ENCODE data around the gene TNFRSF14. TPM values are rescaled to one million over a fixed set of nuclear protein-coding genes. Genes with fewer than 3 reads are reported as not detected.

Gene TNFRSF14
- total and polyA plus RNA-seq, 2 experiments from 2014 or later: not detected

DNA sequence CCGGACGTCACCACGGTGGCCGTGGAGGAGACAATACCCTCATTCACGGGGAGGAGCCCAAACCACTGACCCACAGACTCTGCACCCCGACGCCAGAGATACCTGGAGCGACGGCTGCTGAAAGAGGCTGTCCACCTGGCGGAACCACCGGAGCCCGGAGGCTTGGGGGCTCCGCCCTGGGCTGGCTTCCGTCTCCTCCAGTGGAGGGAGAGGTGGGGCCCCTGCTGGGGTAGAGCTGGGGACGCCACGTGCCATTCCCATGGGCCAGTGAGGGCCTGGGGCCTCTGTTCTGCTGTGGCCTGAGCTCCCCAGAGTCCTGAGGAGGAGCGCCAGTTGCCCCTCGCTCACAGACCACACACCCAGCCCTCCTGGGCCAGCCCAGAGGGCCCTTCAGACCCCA lies 7.0 kb downstream of the TNFRSF14 start:
- Histone ChIP-seq H3K4me2 (no peak overlapping the region), H3K27me3 (ENCODE audit: insufficient read depth) (no peaks in the 10 kb centered on the region), H3K4me3 (no peak overlapping the region), H3K4me1 (ENCODE audit: insufficient read depth) (no peaks in the 10 kb centered on the region), H3F3A (replicated peaks; ENCODE audit: low read depth) (no peaks in the 10 kb centered on the region), H3K9me2 (ENCODE audit: insufficient read depth) (no peaks in the 10 kb centered on the region), H3K79me2 (replicated peaks; ENCODE audit: insufficient read depth) (no peaks in the 10 kb centered on the region), H3K27ac (ENCODE audit: low read depth) (no peak overlapping the region), H3K36me3 (ENCODE audit: insufficient read depth) (no peaks in the 10 kb centered on the region), H4K20me1 (replicated peaks; ENCODE audit: insufficient read depth) (no peaks in the 10 kb centered on the region), H2AFZ (no peak overlapping the region)
- Mint-ChIP-seq H3K4me1 (peaks cover 3% of the 10 kb centered on the region), H3K36me3 (ENCODE audit: low read depth) (no peaks in the 10 kb centered on the region; the same call in 2 of the 3 replicates), H3K4me3 (no peak overlapping the region), H3K9me3 (no peaks in the 10 kb centered on the region), H3K27ac (no peak overlapping the region), H3K27me3 (ENCODE audit: insufficient read depth, low read depth, poor library complexity) (peaks cover 15% of the 10 kb centered on the region)
- TF ChIP-seq ZNF331 (CRISPR knock-in tag; IDR thresholded peaks at IDR 0.05; ENCODE audit: low read depth): no peak
- ATAC-seq (no peak), DNase-seq (ENCODE audit: low spot score) (no peak)

DNA sequence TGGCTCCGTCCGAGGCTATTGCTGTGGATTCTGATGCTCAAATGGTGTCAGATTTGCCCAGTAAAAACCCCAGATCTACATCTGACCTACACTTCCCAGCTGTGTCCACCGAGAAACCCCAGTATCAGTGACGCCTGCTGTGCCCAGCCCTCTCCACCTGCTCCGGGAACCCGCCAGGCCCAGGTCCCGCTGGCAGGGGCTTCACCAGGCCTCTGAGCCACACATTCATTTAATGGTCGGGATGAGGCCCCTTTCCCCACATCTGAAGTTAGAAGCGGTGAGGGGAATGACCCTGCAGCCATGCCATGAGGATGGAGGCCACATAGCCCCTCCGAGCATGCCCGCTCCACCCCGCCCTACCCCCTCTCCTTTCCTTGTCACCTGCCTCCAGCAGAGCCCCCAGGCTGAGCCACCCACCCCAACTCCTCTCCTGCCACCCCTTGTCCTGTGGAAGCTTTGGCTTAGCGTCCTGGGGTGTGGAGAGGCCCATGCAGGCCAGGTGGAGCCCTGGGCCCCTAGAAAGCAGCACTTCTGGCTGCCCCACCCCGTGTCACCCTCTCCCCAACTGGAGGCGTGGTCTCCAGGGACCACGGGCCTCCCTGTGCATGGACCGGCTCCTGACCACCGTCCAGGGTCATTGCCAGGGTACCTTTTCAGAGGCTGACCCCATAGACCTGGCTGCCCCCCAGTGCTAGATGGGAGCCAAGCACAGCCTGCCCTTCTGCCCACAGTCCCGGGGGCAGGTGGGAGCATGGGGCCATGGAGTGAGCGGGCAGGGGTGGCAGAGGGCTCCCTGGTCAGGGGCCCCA lies 8.0 kb downstream of the TNFRSF14 start:
- no peak overlapping the region for H3K4me3 Mint-ChIP-seq
- DNase-seq (ENCODE audit: low spot score): no peak
- TF ChIP-seq, protein P1, sequence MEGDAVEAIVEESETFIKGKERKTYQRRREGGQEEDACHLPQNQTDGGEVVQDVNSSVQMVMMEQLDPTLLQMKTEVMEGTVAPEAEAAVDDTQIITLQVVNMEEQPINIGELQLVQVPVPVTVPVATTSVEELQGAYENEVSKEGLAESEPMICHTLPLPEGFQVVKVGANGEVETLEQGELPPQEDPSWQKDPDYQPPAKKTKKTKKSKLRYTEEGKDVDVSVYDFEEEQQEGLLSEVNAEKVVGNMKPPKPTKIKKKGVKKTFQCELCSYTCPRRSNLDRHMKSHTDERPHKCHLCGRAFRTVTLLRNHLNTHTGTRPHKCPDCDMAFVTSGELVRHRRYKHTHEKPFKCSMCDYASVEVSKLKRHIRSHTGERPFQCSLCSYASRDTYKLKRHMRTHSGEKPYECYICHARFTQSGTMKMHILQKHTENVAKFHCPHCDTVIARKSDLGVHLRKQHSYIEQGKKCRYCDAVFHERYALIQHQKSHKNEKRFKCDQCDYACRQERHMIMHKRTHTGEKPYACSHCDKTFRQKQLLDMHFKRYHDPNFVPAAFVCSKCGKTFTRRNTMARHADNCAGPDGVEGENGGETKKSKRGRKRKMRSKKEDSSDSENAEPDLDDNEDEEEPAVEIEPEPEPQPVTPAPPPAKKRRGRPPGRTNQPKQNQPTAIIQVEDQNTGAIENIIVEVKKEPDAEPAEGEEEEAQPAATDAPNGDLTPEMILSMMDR (conservative IDR thresholded peaks at IDR 0.05; ENCODE audit: low read depth in 2 of 2): no peak
- TF ChIP-seq EZH2phosphoT487 (IDR thresholded peaks at IDR 0.05; ENCODE audit: unreplicated experiment) (no peak), JUNB (IDR thresholded peaks at IDR 0.05; ENCODE audit: unreplicated experiment) (no peak), POLR2AphosphoS5 (IDR thresholded peaks at IDR 0.05; ENCODE audit: low read depth) (no peak), STAT1 (IDR thresholded peaks at IDR 0.05; ENCODE audit: unreplicated experiment) (no peak), ZNF331 (CRISPR knock-in tag; IDR thresholded peaks at IDR 0.05; ENCODE audit: low read depth) (no peak), CREB1 (CRISPR knock-in tag; IDR thresholded peaks at IDR 0.05; ENCODE audit: low read depth) (no peak), EZH2 (IDR thresholded peaks at IDR 0.05; ENCODE audit: low read depth, unreplicated experiment) (no peak), NANOG (IDR thresholded peaks at IDR 0.05; ENCODE audit: borderline replicate concordance) (no peak), ZNF114 (CRISPR knock-in tag; IDR thresholded peaks at IDR 0.05) (no peak)
- TF ChIP-seq, protein P2, sequence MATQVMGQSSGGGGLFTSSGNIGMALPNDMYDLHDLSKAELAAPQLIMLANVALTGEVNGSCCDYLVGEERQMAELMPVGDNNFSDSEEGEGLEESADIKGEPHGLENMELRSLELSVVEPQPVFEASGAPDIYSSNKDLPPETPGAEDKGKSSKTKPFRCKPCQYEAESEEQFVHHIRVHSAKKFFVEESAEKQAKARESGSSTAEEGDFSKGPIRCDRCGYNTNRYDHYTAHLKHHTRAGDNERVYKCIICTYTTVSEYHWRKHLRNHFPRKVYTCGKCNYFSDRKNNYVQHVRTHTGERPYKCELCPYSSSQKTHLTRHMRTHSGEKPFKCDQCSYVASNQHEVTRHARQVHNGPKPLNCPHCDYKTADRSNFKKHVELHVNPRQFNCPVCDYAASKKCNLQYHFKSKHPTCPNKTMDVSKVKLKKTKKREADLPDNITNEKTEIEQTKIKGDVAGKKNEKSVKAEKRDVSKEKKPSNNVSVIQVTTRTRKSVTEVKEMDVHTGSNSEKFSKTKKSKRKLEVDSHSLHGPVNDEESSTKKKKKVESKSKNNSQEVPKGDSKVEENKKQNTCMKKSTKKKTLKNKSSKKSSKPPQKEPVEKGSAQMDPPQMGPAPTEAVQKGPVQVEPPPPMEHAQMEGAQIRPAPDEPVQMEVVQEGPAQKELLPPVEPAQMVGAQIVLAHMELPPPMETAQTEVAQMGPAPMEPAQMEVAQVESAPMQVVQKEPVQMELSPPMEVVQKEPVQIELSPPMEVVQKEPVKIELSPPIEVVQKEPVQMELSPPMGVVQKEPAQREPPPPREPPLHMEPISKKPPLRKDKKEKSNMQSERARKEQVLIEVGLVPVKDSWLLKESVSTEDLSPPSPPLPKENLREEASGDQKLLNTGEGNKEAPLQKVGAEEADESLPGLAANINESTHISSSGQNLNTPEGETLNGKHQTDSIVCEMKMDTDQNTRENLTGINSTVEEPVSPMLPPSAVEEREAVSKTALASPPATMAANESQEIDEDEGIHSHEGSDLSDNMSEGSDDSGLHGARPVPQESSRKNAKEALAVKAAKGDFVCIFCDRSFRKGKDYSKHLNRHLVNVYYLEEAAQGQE (IDR thresholded peaks at IDR 0.05; ENCODE audit: unreplicated experiment): no peak
- TF ChIP-seq, protein P3, sequence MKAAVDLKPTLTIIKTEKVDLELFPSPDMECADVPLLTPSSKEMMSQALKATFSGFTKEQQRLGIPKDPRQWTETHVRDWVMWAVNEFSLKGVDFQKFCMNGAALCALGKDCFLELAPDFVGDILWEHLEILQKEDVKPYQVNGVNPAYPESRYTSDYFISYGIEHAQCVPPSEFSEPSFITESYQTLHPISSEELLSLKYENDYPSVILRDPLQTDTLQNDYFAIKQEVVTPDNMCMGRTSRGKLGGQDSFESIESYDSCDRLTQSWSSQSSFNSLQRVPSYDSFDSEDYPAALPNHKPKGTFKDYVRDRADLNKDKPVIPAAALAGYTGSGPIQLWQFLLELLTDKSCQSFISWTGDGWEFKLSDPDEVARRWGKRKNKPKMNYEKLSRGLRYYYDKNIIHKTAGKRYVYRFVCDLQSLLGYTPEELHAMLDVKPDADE (IDR thresholded peaks at IDR 0.05): no peak

More for the DNA sequence above, 8.0 kb downstream of the TNFRSF14 start:
- Histone ChIP-seq H3K79me2 (replicated peaks; ENCODE audit: insufficient read depth) (no peaks in the 10 kb centered on the region), H3K4me3 (no peak overlapping the region), H3K4me1 (ENCODE audit: insufficient read depth) (no peaks in the 10 kb centered on the region), H4K20me1 (replicated peaks; ENCODE audit: insufficient read depth) (no peaks in the 10 kb centered on the region), H3K9me2 (ENCODE audit: insufficient read depth) (no peaks in the 10 kb centered on the region), H3K4me2 (no peak overlapping the region), H3K27ac (ENCODE audit: low read depth) (no peak overlapping the region), H3F3A (replicated peaks; ENCODE audit: low read depth) (no peaks in the 10 kb centered on the region), H2AFZ (no peak overlapping the region), H3K36me3 (ENCODE audit: insufficient read depth) (no peaks in the 10 kb centered on the region), H3K27me3 (ENCODE audit: insufficient read depth) (no peaks in the 10 kb centered on the region)
- Mint-ChIP-seq H3K9me3 (no peaks in the 10 kb centered on the region; the same call in 2 of the 3 replicates), H3K36me3 (ENCODE audit: low read depth) (no peaks in the 10 kb centered on the region; the same call in 2 of the 3 replicates), H3K27ac (no peak overlapping the region), H3K27me3 (ENCODE audit: insufficient read depth, low read depth, poor library complexity) (peaks cover 15% of the 10 kb centered on the region), H3K4me1 (peaks cover 3% of the 10 kb centered on the region)
- ATAC-seq: no peak
